CD14-positive monocyte (primary cell): Measurements from ENCODE around the gene TIFAB. TPM values are rescaled to one million over a fixed set of nuclear protein-coding genes. Genes with fewer than 3 reads are reported as not detected.
A peak's percentile ranks its signal among the peaks of the same experiment; 100 is the strongest.

Experiments used
- DNase-seq, 3 donors: peaks; one replicate each; pipeline ENCODE4 v3.0.0-alpha.2; 2011 to 2022
- H2AFZ ChIP-seq: 2 replicates; pipeline ENCODE4 v1.6.0; 2012; ENCODE audit warnings: mild to moderate bottlenecking, low read depth, low read length, inconsistent platforms; ENCODE audit not compliant: insufficient read depth, poor library complexity, severe bottlenecking
- H3K27ac ChIP-seq, 2 donors: 1 replicate in 1 of 2; 2 replicates in 1 of 2; pipeline ENCODE4 v1.5.1; 2012 to 2013; ENCODE audit warnings: low read length in 2 of 2, control low read depth in 1 of 2, inconsistent platforms in 1 of 2, low read depth in 1 of 2, mild to moderate bottlenecking in 1 of 2
- H3K27me3 ChIP-seq, 2 donors: one replicate each; pipeline versions ENCODE4 v1.6.0 to v1.6.1; 2011 to 2013; ENCODE audit warnings: low read length in 2 of 2; ENCODE audit not compliant: control insufficient read depth in 2 of 2, insufficient read depth in 2 of 2
- H3K36me3 ChIP-seq, 2 donors: replicated peaks in 1 of 2; 1 replicate in 1 of 2; 2 replicates in 1 of 2; pipeline versions ENCODE4 v1.5.1 to v1.6.1; 2012 to 2013; ENCODE audit warnings: low read length in 2 of 2, control low read depth in 1 of 2, inconsistent platforms in 1 of 2, mild to moderate bottlenecking in 1 of 2; ENCODE audit not compliant: insufficient read depth in 2 of 2, control insufficient read depth in 1 of 2
- H3K4me1 ChIP-seq, 2 donors: 1 replicate in 1 of 2; 2 replicates in 1 of 2; pipeline versions ENCODE4 v1.5.1 to v1.6.1; 2012 to 2013; ENCODE audit warnings: low read length in 2 of 2, control low read depth in 1 of 2, inconsistent platforms in 1 of 2, mild to moderate bottlenecking in 1 of 2, moderate library complexity in 1 of 2; ENCODE audit not compliant: insufficient read depth in 2 of 2, control insufficient read depth in 1 of 2
- H3K4me2 ChIP-seq: replicated peaks from 2 replicates; pipeline ENCODE3; 2012; ENCODE audit warnings: low read length, moderate library complexity, mild to moderate bottlenecking; ENCODE audit not compliant: poor library complexity, severe bottlenecking; ENCODE audit errors: extremely low read depth
- H3K4me3 ChIP-seq, 3 experiments: fragments of 200-600 bp in 1 of 3; sonication (generic) in 1 of 3; replicated peaks in 1 of 3; 1 replicate in 2 of 3; 2 replicates in 1 of 3; pipeline ENCODE4 v1.5.1; 2011 to 2013; ENCODE audit warnings: low read length in 3 of 3, mild to moderate bottlenecking in 3 of 3, control low read depth in 2 of 3, low read depth in 2 of 3, inconsistent platforms in 1 of 3, moderate library complexity in 1 of 3
- H3K79me2 ChIP-seq: 2 replicates; pipeline ENCODE4 v1.6.0; 2012; ENCODE audit warnings: mild to moderate bottlenecking, control low read depth, inconsistent platforms, low read length, moderate library complexity; ENCODE audit not compliant: insufficient read depth
- H3K9ac ChIP-seq: 2 replicates; pipeline ENCODE4 v1.6.0; 2017; ENCODE audit warnings: low read length, mild to moderate bottlenecking; ENCODE audit not compliant: insufficient read depth, poor library complexity, severe bottlenecking
- H3K9me3 ChIP-seq, 2 donors: replicated peaks in 1 of 2; 1 replicate in 1 of 2; 2 replicates in 1 of 2; pipeline versions ENCODE4 v1.5.1 to v1.6.1; 2012 to 2013; ENCODE audit warnings: low read length in 2 of 2, control low read depth in 1 of 2; ENCODE audit not compliant: control insufficient read depth in 1 of 2, insufficient read depth in 1 of 2
- H4K20me1 ChIP-seq: 2 replicates; pipeline ENCODE4 v1.6.0; 2012; ENCODE audit warnings: mild to moderate bottlenecking, low read length, control low read depth, moderate library complexity; ENCODE audit not compliant: insufficient read depth
- H3K27ac Mint-ChIP-seq, 7 donors: one replicate each; pipeline ENCODE4 v1.8.0; 2020; ENCODE audit warnings: mild to moderate bottlenecking in 7 of 7, mixed read lengths in 7 of 7, moderate library complexity in 6 of 7, inconsistent platforms in 2 of 7
- H3K27me3 Mint-ChIP-seq, 3 donors: one replicate each; pipeline ENCODE4 v1.8.0; 2021 to 2022; ENCODE audit warnings: low read depth in 3 of 3, mild to moderate bottlenecking in 3 of 3, mixed read lengths in 3 of 3, moderate library complexity in 3 of 3, inconsistent platforms in 1 of 3
- H3K36me3 Mint-ChIP-seq, 2 donors: one replicate each; pipeline ENCODE4 v1.8.0; 2020; ENCODE audit warnings: mixed read lengths in 2 of 2, inconsistent platforms in 1 of 2, mild to moderate bottlenecking in 1 of 2
- H3K4me1 Mint-ChIP-seq: one replicate; pipeline ENCODE4 v1.8.0; 2020; ENCODE audit warnings: mild to moderate bottlenecking, mixed read lengths
- H3K4me3 Mint-ChIP-seq, 2 donors: one replicate each; pipeline ENCODE4 v1.8.0; 2020; ENCODE audit warnings: mild to moderate bottlenecking in 2 of 2, mixed read lengths in 2 of 2, moderate library complexity in 1 of 2
- H3K9me3 Mint-ChIP-seq, 7 donors: one replicate each; pipeline ENCODE4 v1.8.0; 2020 to 2022; ENCODE audit warnings: mixed read lengths in 7 of 7, mild to moderate bottlenecking in 6 of 7, moderate library complexity in 6 of 7, inconsistent platforms in 2 of 7
- CTCF ChIP-seq: fragments of 200-600 bp; IDR thresholded peaks from one replicate; pipeline ENCODE4 v1.8.0; 2022; ENCODE audit warnings: antibody characterized with exemption, mild to moderate bottlenecking
- WGBS: methylation state at CpG from one replicate; pipeline ENCODE4 v1.1.5; 2013; ENCODE audit warnings: missing lambda C conversion rate; ENCODE audit not compliant: insufficient coverage; 5-methylcytosine and 5-hydroxymethylcytosine counted together
- intact Hi-C, 2 donors: fragments of 100-400 bp; cut with micrococcal nuclease; formaldehyde crosslinking; loops; one replicate each; pipeline versions ENCODE4 v1.15.0 to v1.15.1; 2023
- polyA plus RNA-seq, 3 donors: library from polyadenylated mRNA; depleted of rRNA in 1 of 3; unstranded in 2 of 3; stranded (reverse) in 1 of 3; fragments of 300-500 nt in 2 of 3; fragments of >200 nt in 1 of 3; fragmentation: Illumina TruSeq in 2 of 3; gene quantifications; 1 replicate in 2 of 3; 2 replicates in 1 of 3; pipeline ENCODE4 v1.2.3, GENCODE V29; 2012 to 2021

Gene TIFAB
- polyA plus RNA-seq, 3 donors = 0.29 to 0.71 (median 0.50) TPM

GRCh38 chr5:135441919-135442318 is 10.2 kb downstream of the TIFAB start:
- Mint-ChIP-seq H3K4me1 (peaks cover 87% of the 10 kb centered on the region), H3K4me3 (no peak overlapping the region), H3K27me3 (peaks cover 0 to 3% (median 2%) of the 10 kb centered on the region in 3 donors), H3K9me3 (no peaks in the 10 kb centered on the region), H3K27ac (peak overlapping the region in 4 of 7 donors; percentile 31 to 77 (median 72)), H3K36me3 (peaks cover 3 to 16% of the 10 kb centered on the region in 2 donors)
- whole genome bisulfite sequencing = 85% methylated on average over 2 of the region's 4 CpGs
- no peaks in the 10 kb centered on the region for H4K20me1 ChIP-seq
- DNase-seq = no peak
- no peak overlapping the region for H2AFZ ChIP-seq
- no peaks in the 10 kb centered on the region for H3K36me3 ChIP-seq
- intact Hi-C loops = no loop called here
- H3K27ac ChIP-seq = peak overlapping the region; percentile 13 to 39
- H3K27me3 ChIP-seq = no peaks in the 10 kb centered on the region
- TF ChIP-seq CTCF = no peak
- peaks cover 58% of the 10 kb centered on the region for H3K79me2 ChIP-seq
- no peaks in the 10 kb centered on the region for H3K9me3 ChIP-seq
- peaks cover 84 to 86% of the 10 kb centered on the region in 2 donors for H3K4me1 ChIP-seq
- H3K9ac ChIP-seq = peak overlapping the region; percentile 25
- peak overlapping the region; percentile 26 for H3K4me2 ChIP-seq
- no peak overlapping the region for H3K4me3 ChIP-seq

GRCh38 chr5:135441350-135441831 is 10.8 kb downstream of the TIFAB start:
- Histone ChIP-seq H3K4me1 (peaks cover 89 to 92% of the 10 kb centered on the region in 2 donors), H3K36me3 (no peaks in the 10 kb centered on the region), H3K9me3 (no peaks in the 10 kb centered on the region), H3K4me2 (peak overlapping the region; percentile 26), H3K9ac (peak overlapping the region; percentile 25), H3K79me2 (peaks cover 57% of the 10 kb centered on the region), H4K20me1 (no peaks in the 10 kb centered on the region), H3K4me3 (no peak overlapping the region), H2AFZ (peak overlapping the region; percentile 43), H3K27ac (peak overlapping the region; percentile 13 to 39), H3K27me3 (no peaks in the 10 kb centered on the region)
- WGBS = 0% methylated on average over 6 of the region's 11 CpGs
- intact Hi-C loops = no loop called here
- Mint-ChIP-seq H3K4me3 (peak overlapping the region in 1 of 2 donors; percentile 34), H3K27ac (peak overlapping the region in 6 of 7 donors; percentile 17 to 83 (median 62)), H3K36me3 (peaks cover 3 to 12% of the 10 kb centered on the region in 2 donors), H3K4me1 (peaks cover 89% of the 10 kb centered on the region), H3K9me3 (no peaks in the 10 kb centered on the region), H3K27me3 (peaks cover 0 to 3% (median 2%) of the 10 kb centered on the region in 3 donors)
- DNase-seq = peak in 1 of 3 donors; percentile 23
- TF ChIP-seq CTCF = no peak
